Measurements from ENCODE around the gene ERMARD. TPM values are rescaled to one million over a fixed set of nuclear protein-coding genes. Genes with fewer than 3 reads are reported as not detected.

The ERMARD gene
- total and polyA plus RNA-seq, 8 donors = 16.8 to 56.1 (median 44.9) TPM

- intact Hi-C loops (cut with DNase I) = no loop called here
- no peak for TF ChIP-seq CTCF (IDR thresholded peaks at IDR 0.05)
- DNase-seq (no peak), ATAC-seq (no peak)
- peaks cover 0 to 56% of the 10 kb centered on the region in 2 donors for H3K36me3 ChIP-seq
- H3K27me3 ChIP-seq = no peaks in the 10 kb centered on the region
- H3K4me1 ChIP-seq = peaks cover 0 to 10% of the 10 kb centered on the region in 2 donors
- H3K9me3 ChIP-seq = no peaks in the 10 kb centered on the region
- H3K27ac ChIP-seq = no peak overlapping the region
- no peak overlapping the region for H3K4me3 ChIP-seq
Measured at GRCh38 chr6:169709293-169709692, 42.1 kb upstream of the ERMARD start.

GRCh38 chr6:169710009-169710408 lies 41.4 kb upstream of the ERMARD start:
- no peaks in the 10 kb centered on the region for H3K9me3 ChIP-seq
- H3K27me3 ChIP-seq = no peaks in the 10 kb centered on the region
- H3K36me3 ChIP-seq = peaks cover 0 to 56% of the 10 kb centered on the region in 2 donors
- no peak for ATAC-seq
- H3K4me1 ChIP-seq = peaks cover 0 to 3% of the 10 kb centered on the region in 2 donors
- intact Hi-C loops (cut with DNase I) = no loop called here
- no peak for DNase-seq
- no peak for TF ChIP-seq CTCF (IDR thresholded peaks at IDR 0.05)
- H3K27ac ChIP-seq = no peak overlapping the region
- H3K4me3 ChIP-seq = no peak overlapping the region

- no peaks in the 10 kb centered on the region for H3K4me1 ChIP-seq
- intact Hi-C loops (cut with DNase I) = no loop called here
- H3K36me3 ChIP-seq = peaks cover 0 to 64% of the 10 kb centered on the region in 2 donors
- no peaks in the 10 kb centered on the region for H3K9me3 ChIP-seq
- no peak for TF ChIP-seq CTCF (IDR thresholded peaks at IDR 0.05)
- ATAC-seq (no peak), DNase-seq (no peak)
- H3K27me3 ChIP-seq = no peaks in the 10 kb centered on the region
- no peak overlapping the region for H3K4me3 ChIP-seq
- H3K27ac ChIP-seq = no peak overlapping the region
Measured at GRCh38 chr6:169714178-169714577, 37.2 kb upstream of the ERMARD start.

GRCh38 chr6:169714595-169714994 lies 36.8 kb upstream of the ERMARD start:
- Histone ChIP-seq H3K27me3 (no peaks in the 10 kb centered on the region), H3K36me3 (peaks cover 0 to 64% of the 10 kb centered on the region in 2 donors)
- intact Hi-C loops (cut with DNase I) = no loop called here

GRCh38 chr6:169719117-169719516 lies 32.3 kb upstream of the ERMARD start:
- intact Hi-C loops (cut with DNase I) = no loop called here

More at GRCh38 chr6:169714595-169714994, 36.8 kb upstream of the ERMARD start:
- DNase-seq = no peak
- no peaks in the 10 kb centered on the region for H3K4me1 ChIP-seq
- no peak overlapping the region for H3K27ac ChIP-seq
- no peak for ATAC-seq
- no peak overlapping the region for H3K4me3 ChIP-seq
- TF ChIP-seq CTCF (IDR thresholded peaks at IDR 0.05) = no peak
- no peaks in the 10 kb centered on the region for H3K9me3 ChIP-seq

More at GRCh38 chr6:169719117-169719516, 32.3 kb upstream of the ERMARD start:
- no peak for ATAC-seq
- DNase-seq = no peak
- Histone ChIP-seq H3K9me3 (no peaks in the 10 kb centered on the region), H3K27me3 (no peaks in the 10 kb centered on the region), H3K27ac (no peak overlapping the region), H3K36me3 (peaks cover 0 to 23% of the 10 kb centered on the region in 2 donors), H3K4me3 (no peak overlapping the region), H3K4me1 (peaks cover 4 to 22% of the 10 kb centered on the region in 2 donors)
- no peak for TF ChIP-seq CTCF (IDR thresholded peaks at IDR 0.05)
